HG02759 (cell line): ENCODE measurements around the gene B4GALNT4.
"Not testable (repeated sequence)": the region's sequence is repeated elsewhere in the genome, so short reads cannot be mapped to it uniquely, and the experiment has no call there.

ENCODE experiments used
- ATAC-seq: cut with Tn5 transposase; IDR thresholded peaks from one replicate; pipeline ENCODE4 v1.9.1; 2021; ENCODE audit warnings: mild to moderate bottlenecking, moderate library complexity; ENCODE audit not compliant: unreplicated experiment

Gene B4GALNT4

DNA sequence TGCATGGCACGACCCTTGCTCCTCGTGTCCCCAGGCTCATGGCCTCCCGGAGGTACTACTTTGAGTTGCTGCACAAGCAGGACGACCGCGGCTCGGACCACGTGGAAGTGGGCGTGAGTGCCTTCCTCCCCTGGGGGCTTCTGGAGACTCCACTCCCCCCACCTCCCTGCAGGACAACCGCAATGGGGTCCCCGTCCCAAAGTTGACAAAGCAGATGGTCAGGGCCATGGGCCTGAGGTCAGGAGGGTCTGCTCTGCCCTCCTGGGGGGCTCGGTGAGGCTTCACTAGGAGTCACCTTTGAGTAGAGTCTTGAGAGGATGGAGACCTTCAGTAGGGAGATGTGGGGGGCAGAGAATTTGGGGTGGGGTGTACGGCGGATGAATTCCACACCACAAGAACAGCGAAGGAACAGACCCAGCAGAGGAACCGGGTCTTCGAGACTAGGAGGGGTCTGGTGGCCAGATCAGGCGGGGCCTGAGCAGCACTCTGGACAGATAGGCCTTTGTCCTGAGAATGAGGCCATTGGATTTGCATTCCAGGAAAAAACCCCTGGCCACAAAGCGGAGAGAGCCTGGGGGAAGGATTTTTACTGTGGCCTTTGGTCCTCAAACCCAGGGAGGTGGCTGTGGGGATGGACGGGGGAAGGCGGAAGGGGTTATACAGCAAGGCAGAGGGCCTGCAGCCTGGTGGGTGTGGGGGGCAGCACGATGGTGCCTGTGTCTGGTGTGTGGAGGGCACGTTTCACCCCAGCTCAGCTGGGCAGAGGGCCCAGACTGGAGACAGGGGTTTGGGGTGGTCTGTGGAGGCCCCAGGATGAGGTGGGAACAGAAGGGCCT is 4.6 kb downstream of the B4GALNT4 start:
- no peak for ATAC-seq

DNA sequence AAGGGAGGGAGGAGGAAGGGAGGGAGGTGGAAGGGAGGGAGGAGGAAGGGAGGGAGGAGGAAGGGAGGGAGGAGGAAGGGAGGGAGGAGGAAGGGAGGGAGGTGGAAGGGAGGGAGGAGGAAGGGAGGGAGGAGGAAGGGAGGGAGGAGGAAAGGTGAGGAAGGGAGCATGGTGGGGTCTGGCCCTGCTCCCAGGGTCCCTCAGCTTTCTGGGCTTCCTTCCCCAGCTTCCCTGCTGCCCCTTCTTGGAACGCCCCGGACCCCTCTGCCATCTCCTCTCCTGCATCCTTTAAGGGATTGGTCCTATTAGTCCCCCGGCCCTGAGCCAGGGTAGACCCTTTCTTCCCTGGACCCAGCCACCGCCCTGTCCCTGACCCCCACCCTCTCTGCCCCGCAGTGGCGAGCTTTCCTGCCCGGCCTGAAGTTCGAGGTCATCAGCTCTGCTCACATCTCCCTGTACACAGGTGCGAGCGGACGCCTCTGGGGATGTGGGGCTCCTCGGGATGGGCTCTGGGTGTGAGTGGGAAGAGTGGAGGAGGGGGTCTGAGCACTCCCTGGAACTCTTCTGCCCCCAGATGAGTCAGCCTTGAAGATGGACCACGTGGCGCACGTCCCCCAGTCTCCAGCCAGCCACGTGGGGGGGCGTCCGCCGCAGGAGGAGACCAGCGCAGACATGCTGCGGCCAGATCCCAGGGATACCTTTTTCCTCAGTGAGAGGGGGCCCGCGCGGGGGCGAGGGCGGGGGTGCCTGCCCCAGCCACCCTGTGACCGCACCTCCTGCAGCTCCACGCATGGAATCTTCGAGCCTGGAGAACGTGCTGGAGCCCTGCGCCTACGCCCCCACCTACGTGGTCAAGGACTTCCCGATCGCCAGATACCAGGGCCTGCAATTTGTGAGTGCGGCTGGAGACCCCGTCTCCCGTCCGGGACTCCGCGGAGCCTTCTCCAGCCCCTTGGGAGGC is 6.0 kb downstream of the B4GALNT4 start:
- ATAC-seq = no peak

DNA sequence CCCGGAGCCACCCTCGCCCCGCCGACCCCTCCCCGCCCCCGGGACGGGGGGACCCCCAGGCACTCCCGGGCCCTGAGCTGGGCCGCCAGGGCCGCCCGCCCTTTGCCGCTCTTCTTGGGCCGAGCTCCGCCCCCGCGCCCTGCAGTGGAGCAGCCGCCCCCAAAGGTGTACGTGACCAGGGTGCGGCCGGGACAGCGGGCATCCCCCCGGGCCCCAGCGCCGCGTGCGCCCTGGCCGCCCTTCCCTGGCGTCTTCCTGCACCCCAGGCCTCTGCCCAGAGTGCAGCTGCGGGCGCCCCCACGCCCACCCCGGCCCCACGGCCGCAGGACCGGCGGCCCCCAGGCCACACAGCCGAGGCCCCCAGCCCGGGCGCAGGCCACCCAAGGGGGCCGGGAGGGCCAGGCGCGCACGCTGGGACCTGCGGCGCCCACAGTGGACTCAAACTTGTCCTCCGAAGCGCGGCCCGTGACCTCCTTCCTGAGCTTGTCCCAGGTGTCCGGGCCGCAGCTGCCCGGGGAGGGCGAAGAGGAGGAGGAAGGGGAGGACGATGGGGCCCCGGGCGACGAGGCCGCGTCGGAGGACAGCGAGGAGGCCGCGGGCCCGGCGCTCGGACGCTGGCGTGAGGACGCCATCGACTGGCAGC is 7.4 kb downstream of the B4GALNT4 start:
- ATAC-seq = no peak

DNA sequence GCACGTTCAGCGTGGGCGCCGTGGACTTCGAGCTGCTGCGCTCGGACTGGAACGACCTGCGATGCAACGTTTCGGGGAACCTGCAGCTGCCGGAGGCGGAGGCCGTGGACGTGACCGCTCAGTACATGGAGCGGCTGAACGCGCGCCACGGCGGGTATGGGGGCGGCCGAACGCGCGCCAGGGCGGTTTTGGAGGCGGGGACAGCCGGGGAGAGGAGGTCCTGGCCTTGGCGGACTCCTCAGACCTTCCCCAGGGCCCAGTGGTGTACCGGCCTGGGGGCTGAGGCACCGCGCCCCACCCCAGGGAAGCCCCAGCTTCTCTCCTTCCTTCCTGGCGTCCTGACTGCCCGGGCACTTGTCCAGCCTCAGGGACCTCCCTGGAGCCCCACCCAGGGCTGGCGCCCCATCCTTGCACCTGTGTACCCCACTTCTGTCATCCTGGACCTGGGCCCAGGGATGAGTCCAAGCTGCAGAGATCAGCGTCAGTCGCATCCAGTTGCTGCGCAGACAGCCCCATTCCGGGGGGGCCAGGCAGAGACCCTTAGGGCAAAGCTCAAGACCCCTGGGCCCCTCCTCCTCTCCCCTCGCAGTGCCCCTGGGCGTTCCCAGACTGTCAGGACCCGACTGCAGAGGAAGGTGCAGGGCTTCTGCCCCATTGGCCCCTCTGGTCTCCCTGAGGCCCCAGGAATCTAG is 8.0 kb downstream of the B4GALNT4 start:
- ATAC-seq = no peak

DNA sequence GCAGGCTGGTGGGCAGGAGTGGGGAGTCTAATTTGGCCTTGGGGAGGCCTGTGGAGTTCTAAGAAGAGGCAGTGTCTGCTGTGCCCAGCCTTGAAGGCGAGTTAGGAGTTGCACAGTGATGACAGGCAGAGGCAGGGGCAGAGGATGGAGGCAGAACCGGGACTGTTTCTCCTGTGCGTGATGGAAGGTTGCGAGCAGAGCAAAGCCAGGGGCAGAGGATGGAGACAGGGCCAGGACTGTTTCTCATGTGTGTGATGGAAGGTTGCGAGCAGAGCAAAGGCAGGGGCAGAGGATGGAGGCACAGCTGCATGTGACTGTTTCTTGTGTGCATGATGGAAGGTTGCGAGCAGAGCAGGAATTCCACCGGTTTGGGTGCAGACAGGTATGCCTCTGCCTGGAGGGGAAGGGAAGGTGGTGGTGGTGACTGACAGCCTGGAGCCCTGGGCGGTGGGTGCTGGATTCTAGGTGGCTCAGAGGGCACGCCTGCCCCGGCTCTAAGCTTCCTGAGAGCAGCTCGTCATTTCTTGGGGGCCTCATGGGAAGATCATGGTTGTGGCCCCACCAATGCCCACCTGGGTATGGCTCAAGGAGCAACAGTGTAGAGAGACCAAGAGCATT is 8.7 kb downstream of the B4GALNT4 start:
- no peak for ATAC-seq

DNA sequence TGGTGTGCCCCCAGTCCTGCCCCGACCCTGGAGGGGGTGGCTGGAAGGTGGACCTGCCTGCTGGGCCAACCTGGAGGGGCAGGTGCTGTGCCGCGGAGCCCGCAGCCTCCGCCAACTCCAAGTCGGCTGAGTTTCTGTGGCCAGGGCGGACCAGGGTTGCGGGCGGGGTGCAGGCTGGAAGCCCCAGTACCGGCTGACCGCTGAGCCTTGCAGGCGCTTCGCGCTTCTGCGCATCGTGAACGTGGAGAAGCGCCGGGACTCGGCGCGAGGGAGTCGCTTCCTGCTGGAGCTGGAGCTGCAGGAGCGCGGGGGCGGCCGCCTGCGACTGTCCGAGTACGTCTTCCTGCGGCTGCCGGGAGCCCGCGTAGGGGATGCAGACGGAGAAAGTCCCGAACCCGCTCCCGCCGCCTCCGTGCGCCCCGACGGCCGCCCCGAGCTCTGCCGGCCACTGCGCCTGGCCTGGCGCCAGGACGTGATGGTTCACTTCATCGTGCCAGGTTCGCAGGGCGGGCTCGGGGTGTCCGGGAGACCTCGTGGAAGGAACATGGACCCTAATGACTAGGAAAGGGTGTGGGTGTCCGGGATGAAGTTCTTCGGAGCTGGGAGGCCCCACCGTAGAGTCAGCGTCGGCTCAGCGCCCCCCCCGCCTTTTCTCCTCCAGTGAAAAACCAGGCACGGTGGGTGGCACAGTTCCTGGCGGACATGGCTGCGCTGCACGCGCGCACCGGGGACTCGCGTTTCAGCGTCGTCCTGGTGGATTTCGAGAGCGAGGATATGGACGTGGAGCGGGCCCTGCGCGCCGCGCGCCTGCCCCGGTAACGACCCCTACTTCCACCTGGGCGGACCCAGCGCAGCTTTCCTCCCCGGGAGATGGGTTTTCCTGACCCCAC is 10.2 kb downstream of the B4GALNT4 start:
- ATAC-seq = no peak

DNA sequence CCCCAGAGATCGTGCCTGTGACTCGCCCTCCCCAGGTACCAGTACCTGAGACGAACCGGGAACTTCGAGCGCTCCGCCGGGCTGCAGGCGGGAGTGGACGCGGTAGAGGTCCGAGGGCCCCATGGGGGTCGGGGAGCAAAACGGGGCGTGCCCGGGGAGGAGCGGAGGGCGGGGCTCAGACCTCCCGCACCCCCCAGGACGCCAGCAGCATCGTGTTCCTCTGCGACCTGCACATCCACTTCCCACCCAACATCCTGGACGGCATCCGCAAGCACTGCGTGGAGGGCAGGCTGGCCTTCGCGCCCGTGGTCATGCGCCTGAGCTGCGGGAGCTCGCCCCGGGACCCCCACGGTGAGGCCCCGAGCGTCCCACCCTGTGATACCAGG is 10.8 kb downstream of the B4GALNT4 start:
- no peak for ATAC-seq

DNA sequence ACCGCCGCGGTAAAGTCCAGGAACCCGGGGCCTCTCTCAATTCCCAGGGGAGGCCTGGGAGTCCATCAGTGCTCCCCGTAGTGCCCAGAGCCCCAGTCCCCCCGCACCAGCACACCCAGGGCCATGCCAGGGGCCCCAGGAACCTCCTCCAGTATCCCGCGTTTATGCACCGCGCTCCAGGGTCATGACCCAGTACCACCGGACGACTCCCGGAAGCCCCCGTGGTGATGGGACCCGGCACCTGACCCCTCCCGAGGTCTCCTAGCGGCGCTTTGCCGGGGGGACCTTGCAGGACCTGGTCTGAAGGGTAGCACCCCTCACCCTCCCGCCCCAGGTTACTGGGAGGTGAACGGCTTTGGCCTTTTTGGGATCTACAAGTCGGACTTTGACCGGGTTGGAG is 11.2 kb downstream of the B4GALNT4 start:
- ATAC-seq = no peak

DNA sequence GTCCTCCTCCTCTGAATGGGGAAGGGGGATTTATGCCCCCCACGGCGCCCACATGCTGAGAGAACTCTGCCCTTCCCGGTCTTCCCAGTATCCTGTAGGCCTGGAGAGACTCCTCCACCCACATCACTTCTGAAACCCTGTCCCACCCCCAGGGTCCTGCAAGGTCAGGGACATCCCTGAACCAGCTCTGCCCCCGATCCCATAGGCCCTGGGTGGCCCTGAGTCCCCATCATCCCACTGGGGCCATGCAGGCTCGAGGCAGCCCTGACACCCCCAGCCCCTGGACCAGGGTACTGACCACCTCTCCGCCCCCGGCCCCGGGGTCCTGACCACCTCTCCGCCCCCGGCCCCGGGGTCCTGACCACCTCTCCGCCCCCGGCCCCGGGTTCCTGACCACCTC is 11.7 kb downstream of the B4GALNT4 start:
- no peak for ATAC-seq

DNA sequence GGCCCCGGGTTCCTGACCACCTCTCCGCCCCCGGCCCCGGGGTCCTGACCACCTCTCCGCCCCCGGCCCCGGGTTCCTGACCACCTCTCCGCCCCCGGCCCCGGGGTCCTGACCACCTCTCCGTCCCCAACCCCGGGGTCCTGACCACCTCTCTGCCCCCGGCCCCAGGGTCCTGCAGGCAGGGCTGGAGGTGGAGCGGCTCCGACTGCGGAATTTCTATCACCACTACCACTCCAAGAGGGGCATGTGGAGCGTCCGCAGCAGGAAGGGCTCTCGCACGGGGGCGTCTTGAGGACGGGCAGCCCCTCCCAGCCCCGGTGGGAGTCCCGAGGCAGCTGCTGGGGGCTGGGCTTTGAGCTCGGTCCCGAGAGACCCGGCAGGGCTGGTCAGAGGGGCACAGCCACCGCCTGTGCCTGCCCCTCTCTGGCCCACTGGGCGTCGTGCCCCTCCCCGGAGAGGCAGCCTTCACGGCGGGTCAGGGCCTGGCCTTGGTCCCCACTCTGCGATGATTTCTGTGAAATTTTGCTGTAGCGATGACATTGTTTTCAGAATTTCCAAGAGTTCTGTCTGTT is 12.3 kb downstream of the B4GALNT4 start:
- ATAC-seq = no peak

DNA sequence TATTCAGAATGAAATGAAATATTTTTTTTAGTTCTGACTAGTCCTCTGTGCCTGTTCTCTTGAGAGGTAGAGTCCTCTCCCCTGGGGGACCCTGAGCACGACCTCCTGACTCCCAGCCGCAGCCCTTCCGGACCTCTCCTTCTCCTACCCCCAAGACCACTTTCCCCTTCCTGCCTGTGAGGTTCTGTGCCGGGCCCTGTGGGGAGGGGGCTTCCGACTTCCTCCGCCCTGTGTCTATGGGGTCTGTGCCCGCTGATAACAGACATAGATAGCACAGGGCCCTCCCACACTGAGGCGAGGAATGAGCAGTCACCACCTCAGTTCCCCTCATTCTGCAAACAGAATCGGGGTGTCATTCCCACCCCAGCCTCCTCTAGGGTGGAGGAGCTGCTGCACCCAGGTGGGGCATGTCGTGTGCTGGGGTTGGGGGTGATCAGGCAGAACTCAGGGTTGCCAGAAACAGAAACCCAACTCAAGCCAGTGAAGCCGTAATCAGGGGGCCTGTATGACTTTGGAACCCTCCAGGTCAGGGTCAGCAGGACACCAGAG is 12.9 kb downstream of the B4GALNT4 start:
- ATAC-seq = no peak

DNA sequence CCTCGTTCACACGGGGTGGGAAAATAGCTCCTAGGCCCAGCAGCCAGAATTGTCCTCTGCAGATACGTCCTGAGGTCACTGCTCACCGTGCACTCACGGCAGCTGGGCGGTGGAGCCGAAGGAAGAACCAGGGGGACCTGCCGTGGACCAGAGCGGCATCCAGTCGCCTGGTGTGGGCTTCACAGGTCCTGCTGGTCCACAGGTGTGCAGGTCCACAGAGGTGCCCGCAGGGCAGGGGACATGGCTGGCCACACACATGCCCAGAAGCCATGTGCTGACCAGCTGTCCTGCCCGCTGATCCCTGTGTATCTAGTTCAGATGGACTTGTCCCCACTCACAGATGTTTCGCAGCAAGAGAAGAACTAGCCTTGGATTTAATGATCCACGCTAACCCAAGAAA is 14.1 kb downstream of the B4GALNT4 start:
- ATAC-seq = no peak

DNA sequence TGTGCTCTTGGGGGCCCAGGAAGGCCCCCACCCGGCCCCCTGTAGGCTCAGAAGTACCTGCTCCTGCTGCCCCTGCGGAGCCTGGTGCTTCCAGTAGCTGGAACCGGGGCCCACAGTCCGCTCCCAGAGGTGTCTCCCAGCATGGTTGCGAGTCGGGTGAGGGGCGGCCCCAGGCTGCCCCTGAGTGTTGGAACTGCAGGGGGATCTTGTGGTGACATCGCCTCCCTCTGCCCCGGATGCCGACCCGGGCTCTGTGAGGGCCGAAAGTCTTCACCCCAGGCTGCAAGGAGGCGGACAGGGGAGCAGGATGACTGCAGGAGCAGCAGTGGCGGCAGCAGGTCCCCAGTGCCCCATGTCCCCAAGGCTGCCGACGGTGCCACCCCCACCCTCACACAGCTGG is 15.2 kb downstream of the B4GALNT4 start:
- ATAC-seq = no peak

DNA sequence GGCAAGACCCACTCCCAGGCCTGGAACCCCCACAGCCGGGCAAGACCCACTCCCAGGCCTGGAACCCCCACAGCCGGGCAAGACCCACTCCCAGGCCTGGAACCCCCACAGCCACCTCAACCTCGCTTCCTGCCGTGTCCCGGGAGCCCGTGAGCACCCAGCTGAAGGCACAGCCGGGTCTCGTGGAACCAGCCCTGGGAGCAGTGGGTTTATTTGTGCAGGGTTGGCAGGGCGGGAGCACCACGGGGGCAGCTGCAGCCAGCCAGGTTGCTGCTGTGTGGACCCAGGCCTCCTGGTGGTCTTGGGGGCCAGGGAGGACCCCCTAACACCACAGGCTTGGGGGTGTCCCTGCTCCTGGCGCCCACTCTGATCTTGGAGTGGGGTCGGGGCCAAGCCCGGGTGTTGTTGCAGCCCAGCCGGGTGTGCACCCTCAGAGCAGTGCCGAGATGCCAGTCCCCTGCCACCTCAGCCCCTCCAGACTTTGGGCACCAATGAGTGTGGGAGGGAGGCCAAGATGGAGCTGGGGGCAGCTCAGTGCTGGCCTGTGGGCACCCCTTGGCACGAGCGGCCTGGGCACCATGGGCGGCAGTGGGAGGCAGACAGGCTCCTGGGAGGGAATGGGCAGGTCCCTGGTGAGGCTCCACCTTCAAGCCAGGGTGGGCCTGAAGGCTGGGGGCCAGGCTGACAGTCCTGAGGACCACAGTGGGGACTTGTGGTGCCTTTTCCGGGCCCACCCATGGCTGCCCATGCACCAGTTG is 16.5 kb downstream of the B4GALNT4 start:
- ATAC-seq = no peak

DNA sequence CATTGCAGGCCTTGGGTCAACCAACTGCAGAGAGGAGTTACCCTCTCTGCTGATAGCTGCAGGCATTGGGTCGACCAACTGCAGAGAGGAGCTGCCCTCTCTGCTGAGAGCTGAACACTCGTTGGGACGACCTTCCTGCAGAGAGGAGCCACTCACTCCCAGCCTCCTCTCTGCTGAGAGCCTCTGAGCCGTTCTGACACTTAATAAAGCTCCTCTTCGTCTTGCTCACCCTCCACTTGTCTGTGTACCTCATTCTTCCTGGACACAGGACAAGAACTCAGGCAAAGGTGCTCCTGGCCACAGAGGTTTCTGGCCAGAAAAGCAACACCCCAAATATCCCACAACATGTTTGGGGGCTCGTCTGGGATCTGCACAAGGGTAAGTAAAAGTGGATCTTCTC is 17.2 kb downstream of the B4GALNT4 start:
- no peak for ATAC-seq

DNA sequence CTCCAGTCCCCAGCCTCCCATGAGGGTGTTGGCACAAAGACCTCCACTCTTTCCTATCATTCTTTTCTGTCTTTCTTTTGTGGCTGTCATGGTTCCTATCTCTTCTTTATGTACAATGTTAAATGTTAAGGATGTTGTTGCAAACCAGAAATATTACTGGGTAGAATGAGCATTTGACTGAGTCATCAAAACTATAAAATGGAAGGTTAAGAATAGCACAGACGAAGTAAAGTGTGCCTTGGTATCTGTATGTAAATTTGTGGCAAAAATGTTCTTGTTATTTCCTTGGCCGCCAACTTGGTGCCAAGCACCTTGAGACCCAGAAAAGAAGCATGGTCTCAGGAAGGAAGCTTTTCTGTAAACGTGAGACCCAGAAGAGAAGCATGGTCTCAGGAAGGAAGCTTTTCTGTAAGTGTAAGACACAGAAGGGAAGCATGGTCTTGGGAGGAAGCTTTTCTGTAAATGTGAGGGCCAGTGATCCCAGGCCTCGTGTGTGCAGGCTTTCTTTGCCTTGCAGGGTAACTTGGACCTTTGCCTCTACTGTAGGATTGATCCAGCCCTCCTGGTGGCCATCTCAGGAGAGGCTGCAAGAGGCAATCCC is 18.0 kb downstream of the B4GALNT4 start:
- ATAC-seq = no peak

DNA sequence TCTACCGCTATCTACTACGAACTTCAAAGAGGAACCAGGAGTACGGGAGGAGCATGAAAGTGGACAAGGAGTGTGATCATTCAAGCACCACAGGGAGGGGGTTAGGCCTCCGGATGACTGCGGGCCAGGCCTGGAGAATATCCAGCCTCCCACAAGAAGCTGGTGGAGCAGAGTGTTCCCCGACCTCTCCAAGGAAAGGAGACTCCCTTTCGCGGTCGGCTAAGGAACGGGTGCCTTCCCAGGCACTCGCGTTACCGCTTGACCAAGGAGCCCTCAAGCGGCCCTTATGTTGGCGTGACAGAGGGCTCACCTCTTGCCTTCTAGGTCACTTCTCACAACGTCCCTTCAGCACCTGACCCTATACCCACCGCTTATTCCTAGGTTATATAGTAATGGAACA is 20.1 kb downstream of the B4GALNT4 start:
- ATAC-seq = not testable (repeated sequence)

DNA sequence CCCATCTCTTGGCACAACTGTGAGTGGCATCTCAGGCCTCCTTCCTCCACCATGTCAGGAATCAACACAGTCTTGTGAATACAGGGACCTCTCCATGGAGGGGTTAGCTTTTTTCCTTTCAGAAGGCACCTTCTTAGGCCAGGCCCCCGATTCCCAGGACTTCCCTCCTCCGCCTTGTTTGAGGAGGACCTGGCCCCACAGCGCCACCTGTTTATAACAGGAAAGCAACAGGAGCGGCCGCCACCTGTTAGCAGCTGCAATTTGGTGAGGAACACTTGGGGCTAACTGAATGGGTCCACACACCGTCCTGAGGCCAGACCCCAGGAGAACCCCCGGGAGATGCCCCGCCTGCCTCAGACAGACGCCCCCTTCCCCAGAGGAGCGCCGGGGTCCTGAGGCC is 20.9 kb downstream of the B4GALNT4 start:
- no peak for ATAC-seq
